HCT116 (cell line): ENCODE data around the gene VWA3B. TPM values are rescaled to one million over a fixed set of nuclear protein-coding genes. Genes with fewer than 3 reads are reported as not detected.

Experiments
- ATAC-seq: fragments of 200-7000 bp; cut with Tn5 transposase; 2 replicates; pipeline ENCODE4 v1.9.1; 2020; ENCODE audit warnings: mild to moderate bottlenecking, moderate library complexity
- BruUV-seq: library from RNA; stranded (reverse); fragments of 400-500 nt; replicated peaks from 2 replicates; lab custom pipeline; 2021; lab: Mats Ljungman, UMichigan
- CTCF ChIA-PET: fragments of 300-600 bp; sonication (Branson Sonifier 250); formaldehyde crosslinking; loops from one replicate; lab custom pipeline; 2021; ENCODE audit warnings: antibody characterized with exemption; lab: Charles Lee
- POLR2A ChIA-PET: fragments of 300-600, 350-600 bp; sonication (Branson Sonifier 250); formaldehyde crosslinking; loops from one replicate; lab custom pipeline; 2021; ENCODE audit warnings: antibody characterized with exemption; lab: Charles Lee
- RAD21 ChIA-PET, 2 experiments: fragments of 300-600 bp; sonication (Branson Sonifier 250); formaldehyde crosslinking; loops; one replicate each; lab custom pipeline; 2023; ENCODE audit warnings: low total read pairs in 2 of 2; ENCODE audit not compliant: uncharacterized antibody in 2 of 2, unreplicated experiment in 2 of 2, low non-redundant PET in 1 of 2; lab: Charles Lee
- DNase-seq: peaks from one replicate; pipeline ENCODE4 v3.0.0-alpha.2; 2010; ENCODE audit warnings: low read depth, low spot score
- H2AFZ ChIP-seq: fragments of 200-600 bp; shearing (Covaris generic), sonication (generic); 2 replicates; pipeline ENCODE4 v1.6.1; 2017; ENCODE audit warnings: low read depth, mixed run types, mixed read lengths, antibody characterized with exemption, low read length; ENCODE audit not compliant: poor library complexity, severe bottlenecking
- H3K27ac ChIP-seq: 2 replicates; pipeline ENCODE4 v1.5.1; 2012; ENCODE audit warnings: low read depth, low read length
- H3K27me3 ChIP-seq: fragments of 200-600 bp; sonication (generic); 2 replicates; pipeline ENCODE4 v1.6.1; 2016; ENCODE audit warnings: mixed run types, low read length, mixed read lengths; ENCODE audit not compliant: insufficient read depth
- H3K36me3 ChIP-seq, 2 experiments: fragments of 200-500 bp in 1 of 2; fragments of 200-600 bp in 1 of 2; sonication (Bioruptor generic) in 1 of 2; sonication (generic) in 1 of 2; 2 replicates each; pipeline versions ENCODE4 v1.5.1 to v1.6.1; 2014 to 2016; ENCODE audit warnings: low read length in 2 of 2, inconsistent platforms in 1 of 2, mixed read lengths in 1 of 2, mixed run types in 1 of 2; ENCODE audit not compliant: insufficient read depth in 2 of 2, control insufficient read depth in 1 of 2
- H3K4me1 ChIP-seq, 2 experiments: fragments of 200-600 bp in 1 of 2; sonication (generic) in 1 of 2; 2 replicates each; pipeline versions ENCODE4 v1.5.1 to v1.6.1; 2012 to 2017; ENCODE audit warnings: low read length in 2 of 2, inconsistent platforms in 1 of 2, mild to moderate bottlenecking in 1 of 2, mixed read lengths in 1 of 2, mixed run types in 1 of 2, moderate library complexity in 1 of 2; ENCODE audit not compliant: insufficient read depth in 2 of 2, control insufficient read depth in 1 of 2
- H3K4me2 ChIP-seq: fragments of 200-600 bp; sonication (generic); 2 replicates; pipeline ENCODE4 v1.6.1; 2017; ENCODE audit warnings: mixed run types, low read length, mixed read lengths
- H3K4me3 ChIP-seq, 2 experiments: fragments of 200-600 bp in 1 of 2; sonication (generic) in 1 of 2; replicated peaks in 1 of 2; 2 replicates each; pipeline ENCODE4 v1.5.1; 2011 to 2016; ENCODE audit warnings: low read length in 2 of 2, control low read depth in 1 of 2, low read depth in 1 of 2, mild to moderate bottlenecking in 1 of 2, mixed read lengths in 1 of 2, mixed run types in 1 of 2
- H3K79me2 ChIP-seq: fragments of 200-600 bp; sonication (generic); 2 replicates; pipeline ENCODE4 v1.6.1; 2017; ENCODE audit warnings: mild to moderate bottlenecking, mixed run types, low read length, moderate library complexity, mixed read lengths; ENCODE audit not compliant: insufficient read depth
- H3K9ac ChIP-seq: fragments of 200-600 bp; sonication (generic); 2 replicates; pipeline ENCODE4 v1.6.1; 2016; ENCODE audit warnings: low read length, mixed read lengths
- H3K9me2 ChIP-seq: fragments of 200-600 bp; sonication (generic), shearing (Covaris generic); 2 replicates; pipeline ENCODE4 v1.6.1; 2017; ENCODE audit warnings: mixed run types, mild to moderate bottlenecking, moderate library complexity; ENCODE audit not compliant: insufficient read depth
- H3K9me3 ChIP-seq, 2 experiments: fragments of 200-500 bp in 1 of 2; fragments of 200-600 bp in 1 of 2; sonication (Bioruptor generic) in 1 of 2; sonication (generic) in 1 of 2; 2 replicates each; pipeline ENCODE4 v1.6.1; 2014 to 2017; ENCODE audit warnings: low read length in 2 of 2, mixed read lengths in 2 of 2, inconsistent platforms in 1 of 2, low read depth in 1 of 2, mild to moderate bottlenecking in 1 of 2, mixed run types in 1 of 2, moderate library complexity in 1 of 2; ENCODE audit not compliant: control insufficient read depth in 1 of 2, insufficient read depth in 1 of 2
- H4K20me1 ChIP-seq: fragments of 200-600 bp; sonication (generic), shearing (Covaris generic); 2 replicates; pipeline ENCODE4 v1.6.1; 2017; ENCODE audit warnings: mixed run types, mild to moderate bottlenecking, moderate library complexity; ENCODE audit not compliant: insufficient read depth
- ATF3 ChIP-seq: IDR thresholded peaks from 2 replicates; pipeline ENCODE4 v1.6.1; 2012
- CBX3 ChIP-seq: IDR thresholded peaks from 2 replicates; pipeline ENCODE4 v1.6.1; 2012; ENCODE audit warnings: low read depth
- EGR1 ChIP-seq: IDR thresholded peaks from 2 replicates; pipeline ENCODE4 v1.6.1; 2012; ENCODE audit warnings: low read depth
- ELF1 ChIP-seq: IDR thresholded peaks from 2 replicates; pipeline ENCODE4 v1.6.1; 2012; ENCODE audit warnings: low read depth, borderline replicate concordance
- EZH2 ChIP-seq: fragments of 200-600 bp; sonication (generic); IDR thresholded peaks from 2 replicates; pipeline ENCODE4 v1.6.1; 2017; ENCODE audit warnings: antibody characterized with exemption, mixed run types
- FOSL1 ChIP-seq: IDR thresholded peaks from 2 replicates; pipeline ENCODE4 v1.6.1; 2012; ENCODE audit warnings: low read depth
- JUND ChIP-seq: IDR thresholded peaks from 2 replicates; pipeline ENCODE4 v1.6.1; 2012
- POLR2A ChIP-seq: IDR thresholded peaks from 2 replicates; pipeline ENCODE4 v1.7.0; 2011; ENCODE audit warnings: borderline replicate concordance; ENCODE audit not compliant: insufficient read depth, insufficient read length; ENCODE audit errors: extremely low read depth
- POLR2AphosphoS5 ChIP-seq: IDR thresholded peaks from 2 replicates; pipeline ENCODE4 v1.6.1; 2011; ENCODE audit warnings: mild to moderate bottlenecking, low read depth, low read length, moderate library complexity
- SP1 ChIP-seq: IDR thresholded peaks from 2 replicates; pipeline ENCODE4 v1.6.1; 2012; ENCODE audit warnings: low read depth
- TCF7L2 ChIP-seq: IDR thresholded peaks from 2 replicates; pipeline ENCODE4 v1.7.0; 2011; ENCODE audit warnings: borderline replicate concordance, inconsistent platforms; ENCODE audit not compliant: insufficient read depth, insufficient read length; ENCODE audit errors: extremely low read depth
- ZBTB33 ChIP-seq: IDR thresholded peaks from 2 replicates; pipeline ENCODE4 v1.6.1; 2011; ENCODE audit warnings: mild to moderate bottlenecking, low read length, moderate library complexity; ENCODE audit not compliant: insufficient replicate concordance; ENCODE audit errors: extremely low read depth
- ZFX ChIP-seq: fragments of 450-650 bp; IDR thresholded peaks from 2 replicates; pipeline ENCODE4 v1.6.1; 2017
- ZNF274 ChIP-seq: fragments of 200-500 bp; sonication (Bioruptor generic); IDR thresholded peaks from 2 replicates; pipeline ENCODE4 v1.6.1; 2014; ENCODE audit warnings: mild to moderate bottlenecking, low read depth, low read length, inconsistent platforms
- intact Hi-C: fragments of 100-400 bp; cut with micrococcal nuclease; formaldehyde crosslinking; loops from 2 replicates; pipeline ENCODE4 v1.10.0; 2022
- total RNA-seq: library from RNA; stranded (reverse); gene quantifications from one replicate; pipeline ENCODE4 v1.2.1, GENCODE V29; 2021; ENCODE audit not compliant: unreplicated experiment
- TF ChIP-seq, protein P1 (sequence below): IDR thresholded peaks from 2 replicates; pipeline ENCODE4 v1.6.1; 2012
- TF ChIP-seq, protein P2 (sequence below): IDR thresholded peaks from 2 replicates; pipeline ENCODE4 v1.6.1; 2012; ENCODE audit warnings: low read depth

Gene VWA3B
- total RNA-seq, 1 experiment from 2014 or later = 0.47 TPM

- Histone ChIP-seq H3K36me3 (no peaks in the 10 kb centered on the region), H3K9me2 (no peaks in the 10 kb centered on the region), H3K9me3 (no peaks in the 10 kb centered on the region), H3K4me2 (no peak overlapping the region), H3K4me1 (peaks cover 0 to 6% of the 10 kb centered on the region in 2 experiments; a peak in 1 of 4 replicates), H3K4me3 (no peak overlapping the region), H4K20me1 (no peaks in the 10 kb centered on the region), H3K27ac (no peak overlapping the region), H2AFZ (no peak overlapping the region), H3K79me2 (no peaks in the 10 kb centered on the region), H3K9ac (no peak overlapping the region), H3K27me3 (peaks cover 20% of the 10 kb centered on the region)
- CTCF ChIA-PET = no interaction called here
- POLR2A ChIA-PET = no interaction called here
- BruUV-seq = no TSS peak
- TF ChIP-seq ELF1 (no peak), CBX3 (no peak), ZFX (no peak), EZH2 (no peak), SP1 (no peak), ZBTB33 (no peak), ATF3 (no peak), POLR2AphosphoS5 (no peak), ZNF274 (no peak), JUND (no peak), TCF7L2 (no peak), FOSL1 (no peak), POLR2A (no peak), EGR1 (no peak)
- TF ChIP-seq, protein P1, sequence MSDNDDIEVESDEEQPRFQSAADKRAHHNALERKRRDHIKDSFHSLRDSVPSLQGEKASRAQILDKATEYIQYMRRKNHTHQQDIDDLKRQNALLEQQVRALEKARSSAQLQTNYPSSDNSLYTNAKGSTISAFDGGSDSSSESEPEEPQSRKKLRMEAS = no peak
- TF ChIP-seq, protein P2, sequence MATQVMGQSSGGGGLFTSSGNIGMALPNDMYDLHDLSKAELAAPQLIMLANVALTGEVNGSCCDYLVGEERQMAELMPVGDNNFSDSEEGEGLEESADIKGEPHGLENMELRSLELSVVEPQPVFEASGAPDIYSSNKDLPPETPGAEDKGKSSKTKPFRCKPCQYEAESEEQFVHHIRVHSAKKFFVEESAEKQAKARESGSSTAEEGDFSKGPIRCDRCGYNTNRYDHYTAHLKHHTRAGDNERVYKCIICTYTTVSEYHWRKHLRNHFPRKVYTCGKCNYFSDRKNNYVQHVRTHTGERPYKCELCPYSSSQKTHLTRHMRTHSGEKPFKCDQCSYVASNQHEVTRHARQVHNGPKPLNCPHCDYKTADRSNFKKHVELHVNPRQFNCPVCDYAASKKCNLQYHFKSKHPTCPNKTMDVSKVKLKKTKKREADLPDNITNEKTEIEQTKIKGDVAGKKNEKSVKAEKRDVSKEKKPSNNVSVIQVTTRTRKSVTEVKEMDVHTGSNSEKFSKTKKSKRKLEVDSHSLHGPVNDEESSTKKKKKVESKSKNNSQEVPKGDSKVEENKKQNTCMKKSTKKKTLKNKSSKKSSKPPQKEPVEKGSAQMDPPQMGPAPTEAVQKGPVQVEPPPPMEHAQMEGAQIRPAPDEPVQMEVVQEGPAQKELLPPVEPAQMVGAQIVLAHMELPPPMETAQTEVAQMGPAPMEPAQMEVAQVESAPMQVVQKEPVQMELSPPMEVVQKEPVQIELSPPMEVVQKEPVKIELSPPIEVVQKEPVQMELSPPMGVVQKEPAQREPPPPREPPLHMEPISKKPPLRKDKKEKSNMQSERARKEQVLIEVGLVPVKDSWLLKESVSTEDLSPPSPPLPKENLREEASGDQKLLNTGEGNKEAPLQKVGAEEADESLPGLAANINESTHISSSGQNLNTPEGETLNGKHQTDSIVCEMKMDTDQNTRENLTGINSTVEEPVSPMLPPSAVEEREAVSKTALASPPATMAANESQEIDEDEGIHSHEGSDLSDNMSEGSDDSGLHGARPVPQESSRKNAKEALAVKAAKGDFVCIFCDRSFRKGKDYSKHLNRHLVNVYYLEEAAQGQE = no peak
- intact Hi-C loops = no loop called here
- RAD21 ChIA-PET = no interaction called here
- ATAC-seq = no peak
- no peak for DNase-seq
These were observed 93.5 kb downstream of the VWA3B start for GRCh38 chr2:98180456-98180855.
